Ureter (tissue), 1 donor: ENCODE results near the gene KIAA2012. TPM values are rescaled to one million over a fixed set of nuclear protein-coding genes. Genes with fewer than 3 reads are reported as not detected.

Experiments
- DNase-seq: peaks from one replicate; pipeline ENCODE4 v3.0.0-alpha.2; 2020; ENCODE audit warnings: low spot score
- total RNA-seq: library from RNA; stranded (reverse); gene quantifications from one replicate; pipeline ENCODE4 v1.2.4, GENCODE V29; 2023
- donor health status: DM: yes; HTN: yes; CAD: no.

KIAA2012 gene
- total RNA-seq, 1 donor from 2014 or later = not detected

GRCh38 chr2:202088777-202089176, 15.7 kb downstream of the KIAA2012 start:
- no peak for DNase-seq

DNA sequence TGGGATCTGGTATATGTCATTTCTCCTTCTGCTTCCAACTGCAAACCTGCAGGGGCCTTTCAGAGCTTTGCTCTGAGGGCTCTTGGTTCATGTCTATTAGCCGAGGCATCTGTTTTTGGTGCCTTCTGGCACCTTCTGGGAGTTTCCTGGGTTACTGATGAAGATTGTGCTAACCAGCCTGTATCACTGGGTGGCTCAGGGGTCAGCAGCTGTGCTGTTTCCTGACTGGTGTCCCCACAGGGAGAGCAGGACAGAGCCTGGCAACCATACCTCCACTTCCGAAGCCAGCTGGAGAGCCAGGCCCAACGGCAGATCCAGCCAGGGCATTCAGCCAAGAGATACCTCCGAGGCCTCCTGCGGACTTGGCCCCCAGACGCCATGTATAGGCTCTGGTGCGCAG, 17.5 kb downstream of the KIAA2012 start:
- DNase-seq = no peak

DNA sequence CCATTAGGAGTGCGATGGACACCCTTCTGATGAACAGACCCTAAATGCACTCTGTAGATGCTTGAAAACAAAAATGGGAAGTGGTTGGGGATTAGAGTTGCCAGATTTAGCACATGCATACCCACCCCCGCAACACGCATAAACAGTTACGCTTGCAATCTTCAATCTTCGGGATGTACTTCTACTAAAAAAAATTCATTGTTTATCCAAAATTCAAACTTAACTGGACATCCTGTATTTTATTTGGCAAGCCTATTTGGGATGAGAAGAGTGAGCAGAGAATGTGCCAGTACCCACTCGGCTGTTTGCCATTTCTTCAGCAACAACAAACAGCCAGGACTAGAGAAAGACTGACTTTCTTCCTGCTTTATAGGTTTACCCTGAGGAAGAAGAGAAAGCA, 18.4 kb downstream of the KIAA2012 start:
- DNase-seq = no peak

DNA sequence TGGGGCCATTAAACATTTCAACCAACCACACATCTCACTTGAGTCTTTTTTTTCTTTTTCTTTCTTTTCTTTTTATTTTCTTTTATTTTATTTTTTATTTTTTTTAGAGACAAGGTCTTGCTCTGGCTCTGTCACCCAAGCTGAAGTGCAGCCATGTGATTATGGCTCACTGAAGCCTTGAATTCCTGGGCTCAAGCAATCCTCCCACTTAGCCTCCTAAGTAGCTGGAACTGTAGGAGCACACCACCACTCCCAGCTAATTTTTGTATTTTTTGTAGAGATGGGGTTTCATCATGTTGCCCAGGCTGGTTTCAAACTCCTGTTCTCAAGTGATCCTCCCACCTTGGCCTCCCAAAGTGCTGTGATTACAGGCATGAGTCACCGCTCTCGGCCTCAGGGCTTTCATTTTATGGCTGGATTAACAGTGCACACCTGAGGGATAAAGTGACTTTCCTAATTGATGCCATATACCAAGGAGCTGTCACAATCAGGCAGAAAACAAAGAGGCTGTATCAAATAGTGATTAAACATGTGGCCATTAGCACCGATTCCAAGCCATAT, 21.5 kb downstream of the KIAA2012 start:
- DNase-seq = no peak

GRCh38 chr2:202095235-202095634, 22.2 kb downstream of the KIAA2012 start:
- no peak for DNase-seq

DNA sequence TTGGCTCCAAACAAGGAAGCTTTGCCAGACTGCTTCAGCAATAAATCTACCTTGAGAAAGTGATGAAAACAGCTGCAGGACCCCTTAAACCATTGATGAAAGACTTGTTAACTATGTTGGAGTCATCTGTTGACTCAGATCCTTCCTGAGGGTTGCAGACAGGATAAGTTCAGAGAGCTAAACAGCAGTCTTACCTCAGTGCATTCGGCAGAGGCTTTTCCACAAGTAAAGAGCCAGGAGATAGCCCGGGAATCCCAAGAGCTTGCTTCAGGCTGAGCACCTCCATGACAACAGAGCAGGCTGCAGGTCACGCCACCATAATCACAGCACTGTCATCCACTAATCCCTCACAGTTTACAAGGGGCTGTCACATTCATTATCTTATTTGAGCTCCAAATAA, 23.7 kb downstream of the KIAA2012 start:
- no peak for DNase-seq

GRCh38 chr2:202098291-202098690, 25.2 kb downstream of the KIAA2012 start:
- DNase-seq = no peak

DNA sequence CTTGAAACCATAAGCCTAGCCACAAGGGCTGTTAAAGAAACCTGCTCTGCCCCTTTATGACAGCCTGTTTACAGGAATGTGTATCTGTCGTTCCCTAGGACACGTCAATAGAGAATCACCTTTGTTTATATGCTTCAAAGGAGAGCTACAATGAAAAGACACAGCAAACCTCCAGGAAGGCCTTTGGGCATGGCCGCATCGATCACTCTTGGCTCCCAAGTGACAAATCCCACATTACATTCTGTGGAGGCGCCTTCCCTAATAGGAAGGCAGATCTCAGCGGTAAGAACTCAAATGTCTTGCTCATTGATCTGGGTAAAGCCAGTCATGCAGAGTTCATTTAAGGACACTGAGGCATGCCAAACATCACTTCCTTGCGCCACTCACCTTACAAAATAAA, 26.5 kb downstream of the KIAA2012 start:
- DNase-seq = no peak

DNA sequence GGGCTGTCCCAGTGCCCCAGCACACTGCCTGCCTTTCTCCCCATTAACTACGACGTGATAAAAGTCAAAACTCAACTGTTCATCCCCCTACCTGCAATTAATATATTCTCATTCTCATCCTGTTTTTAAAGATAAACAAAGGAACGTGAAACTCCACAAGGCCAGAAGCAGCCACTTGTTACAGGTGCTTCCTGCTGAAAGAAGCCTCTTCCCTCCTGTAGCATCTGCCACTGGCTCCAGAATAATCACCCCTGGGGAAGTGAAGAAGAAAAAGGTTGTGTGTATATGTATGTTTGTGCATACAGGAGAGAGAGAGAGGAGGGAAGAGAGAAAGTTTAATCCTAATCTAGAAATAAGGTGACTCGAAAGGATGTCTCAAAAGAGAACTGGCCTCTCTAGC, 27.1 kb downstream of the KIAA2012 start:
- no peak for DNase-seq

GRCh38 chr2:202101026-202101579, 28.0 kb downstream of the KIAA2012 start:
- no peak for DNase-seq

DNA sequence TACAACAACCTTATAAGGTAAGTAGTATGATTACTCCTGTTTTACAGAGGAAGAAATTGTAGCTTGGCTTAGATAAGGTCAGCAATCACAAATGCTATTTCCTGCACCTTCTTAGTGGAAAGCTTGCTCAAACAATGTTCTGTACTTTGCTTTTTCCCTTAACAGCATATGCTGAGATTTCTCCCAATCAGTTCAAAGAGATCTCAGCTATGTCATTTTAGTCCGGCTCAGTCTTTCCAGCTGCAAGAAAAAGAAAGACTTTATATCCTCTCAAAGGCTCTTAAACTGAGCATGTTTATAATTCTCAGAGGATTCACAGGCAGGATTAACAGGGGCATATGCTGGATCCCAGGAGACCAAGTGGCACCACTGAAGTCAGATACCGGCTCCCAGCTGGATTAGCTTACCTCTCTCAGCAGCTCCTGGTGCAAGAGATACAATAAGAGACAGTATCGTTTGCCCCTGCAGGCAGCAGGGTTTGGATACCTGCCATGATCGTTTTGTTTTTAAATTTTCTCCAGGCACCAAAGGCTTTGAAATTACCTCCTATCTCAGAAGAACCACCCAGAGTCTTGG, 29.5 kb downstream of the KIAA2012 start:
- no peak for DNase-seq

GRCh38 chr2:202104286-202104870, 31.3 kb downstream of the KIAA2012 start:
- DNase-seq = no peak

DNA sequence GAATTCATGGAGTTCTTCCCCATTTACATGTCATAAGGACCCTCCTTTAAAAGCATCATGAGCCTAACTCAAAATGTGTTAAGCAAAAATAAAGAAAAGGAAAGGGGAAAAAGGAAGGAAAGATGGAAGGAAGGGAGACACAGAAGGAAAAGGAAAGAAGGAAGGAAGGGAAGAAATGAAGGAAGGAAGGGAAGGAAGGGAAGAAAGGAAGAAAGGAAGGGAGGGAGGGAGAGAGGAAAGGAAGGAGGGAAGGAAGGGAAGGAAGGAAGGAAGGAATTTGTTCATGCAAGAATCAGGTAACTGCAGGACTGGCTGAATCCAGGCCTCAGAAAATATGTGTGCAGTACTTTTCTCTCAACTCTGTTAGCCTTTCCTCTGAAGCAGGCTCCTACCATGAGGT, 32.0 kb downstream of the KIAA2012 start:
- no peak for DNase-seq

DNA sequence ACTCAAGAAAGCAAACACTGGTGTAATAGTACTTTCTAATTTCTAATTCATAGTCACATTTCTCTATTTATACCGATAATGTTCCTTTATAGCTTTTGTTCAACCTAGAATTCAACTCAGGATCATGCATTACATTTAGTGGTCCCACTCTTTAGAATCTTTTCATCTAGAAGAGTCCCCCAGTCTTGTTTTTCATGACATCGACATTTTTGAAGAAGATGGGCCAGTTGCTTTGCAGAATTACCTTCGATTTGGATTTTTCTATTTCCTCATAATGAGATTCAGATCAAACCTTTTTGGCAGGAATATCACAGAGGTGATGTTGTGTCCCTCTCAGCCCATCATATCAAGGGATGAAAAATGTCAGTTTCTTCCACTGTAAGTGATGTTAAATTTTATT, 35.3 kb downstream of the KIAA2012 start:
- no peak for DNase-seq

DNA sequence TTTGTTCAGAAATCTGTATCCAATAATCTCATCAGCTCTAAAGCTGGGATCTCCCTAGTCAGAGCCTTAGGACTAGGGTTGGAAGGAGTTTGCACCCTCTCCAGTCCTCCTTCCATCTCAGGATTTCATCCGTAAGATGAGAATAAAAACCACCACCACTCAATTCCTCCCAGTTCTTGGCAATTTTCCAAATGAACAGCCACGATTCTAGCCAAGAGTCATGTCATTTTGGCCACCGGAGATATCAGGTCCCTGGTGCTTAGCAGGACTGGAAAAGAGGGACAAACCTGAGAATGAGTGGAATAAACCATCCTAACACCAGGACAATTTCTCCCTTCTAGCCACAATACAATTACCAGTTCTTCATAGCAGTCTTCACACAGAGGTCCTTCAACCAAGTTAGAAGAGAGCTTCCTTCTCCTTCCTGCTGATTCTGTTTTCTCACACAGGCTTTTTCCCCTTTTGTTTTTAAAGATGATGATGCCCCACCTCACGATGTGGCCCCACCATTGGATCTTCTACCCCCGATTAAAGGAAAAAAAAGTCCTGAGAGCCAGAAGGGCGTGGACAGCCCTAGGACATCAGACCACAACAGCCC, 36.2 kb downstream of the KIAA2012 start:
- no peak for DNase-seq

- no peak for DNase-seq
Observed at GRCh38 chr2:202109737-202110184, 36.7 kb downstream of the KIAA2012 start.

DNA sequence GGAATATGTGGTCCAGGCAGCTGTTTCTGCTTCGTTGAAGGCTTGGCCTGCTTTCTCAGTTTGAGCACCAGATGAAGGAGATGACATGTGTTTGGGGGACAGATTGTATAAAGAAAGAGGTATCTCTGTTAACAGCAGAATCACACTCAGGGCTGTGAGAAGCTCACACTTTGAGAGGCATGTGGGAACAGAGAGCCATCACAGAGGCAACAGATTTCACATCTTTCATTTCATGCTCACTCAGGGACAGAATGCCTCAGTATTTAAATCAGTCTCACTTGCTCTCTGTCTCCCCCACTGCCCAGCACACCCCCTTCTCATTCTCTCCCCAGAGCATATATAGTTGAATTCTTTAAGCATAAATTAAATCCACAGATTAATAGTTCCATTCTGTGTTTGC, 37.4 kb downstream of the KIAA2012 start:
- DNase-seq = no peak

DNA sequence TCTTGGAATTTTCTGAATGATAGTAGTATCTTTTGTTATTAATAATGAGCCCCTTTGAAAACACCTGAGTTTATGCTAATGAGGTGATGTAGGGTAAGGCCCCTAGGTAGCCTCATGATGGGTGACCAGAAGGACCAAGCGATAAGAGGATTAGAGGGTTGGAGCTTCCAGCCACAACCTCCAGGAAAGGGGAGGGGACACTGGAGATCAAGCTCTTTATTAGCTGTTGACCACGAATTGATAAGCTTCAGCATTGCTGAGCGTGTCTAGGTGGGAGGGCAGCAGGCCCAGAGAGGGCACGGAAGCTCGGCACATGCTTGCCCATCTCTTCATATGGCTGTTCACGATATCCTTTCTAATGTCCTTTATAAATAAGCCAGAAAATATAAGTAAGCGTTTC, 39.0 kb downstream of the KIAA2012 start:
- no peak for DNase-seq

DNA sequence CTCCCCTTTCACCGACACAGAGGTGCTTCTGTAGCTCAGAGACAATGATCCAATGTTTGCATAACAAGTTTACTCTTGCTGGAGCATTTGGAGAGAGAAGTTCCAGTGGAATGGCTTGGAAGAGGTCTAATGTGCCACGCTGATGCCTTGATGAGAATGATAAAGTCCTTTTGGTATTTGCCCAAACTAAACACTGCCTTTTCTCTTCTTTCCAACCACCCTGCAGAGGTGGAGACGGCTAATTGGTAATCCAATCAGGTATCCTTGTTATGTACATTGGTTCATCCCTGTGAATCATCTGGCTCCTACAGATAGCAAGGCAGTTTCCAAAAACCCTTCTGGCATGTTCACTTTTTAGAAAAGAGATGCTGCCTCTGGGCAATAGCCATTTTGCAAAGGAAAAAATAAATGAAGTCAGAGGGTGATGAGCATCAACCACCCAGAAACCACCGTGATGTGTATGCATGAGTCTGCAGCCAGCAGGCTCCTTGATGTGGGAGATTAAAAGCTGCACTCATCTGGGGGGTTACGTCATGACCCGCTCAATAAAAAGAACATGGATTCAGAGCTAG, 40.6 kb downstream of the KIAA2012 start:
- DNase-seq = no peak

DNA sequence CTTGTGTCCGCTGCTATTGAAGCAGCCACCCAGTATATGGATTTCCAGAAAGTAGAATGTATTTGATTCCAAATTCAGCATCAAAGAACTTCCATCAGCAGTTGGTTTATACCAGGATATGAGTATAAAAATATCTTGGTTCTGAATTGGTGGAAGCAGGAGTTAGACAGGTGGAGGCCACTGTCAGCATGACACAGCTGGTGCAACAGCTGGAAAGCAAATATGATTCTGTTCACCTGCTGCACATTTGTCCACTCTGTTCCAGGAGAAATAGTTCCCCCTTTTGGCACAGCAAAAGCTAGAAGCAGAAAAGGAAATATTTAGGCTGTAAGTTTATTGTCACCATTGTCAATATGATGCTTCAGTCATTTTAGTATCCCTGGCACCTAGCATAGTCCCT, 41.2 kb downstream of the KIAA2012 start:
- no peak for DNase-seq

DNA sequence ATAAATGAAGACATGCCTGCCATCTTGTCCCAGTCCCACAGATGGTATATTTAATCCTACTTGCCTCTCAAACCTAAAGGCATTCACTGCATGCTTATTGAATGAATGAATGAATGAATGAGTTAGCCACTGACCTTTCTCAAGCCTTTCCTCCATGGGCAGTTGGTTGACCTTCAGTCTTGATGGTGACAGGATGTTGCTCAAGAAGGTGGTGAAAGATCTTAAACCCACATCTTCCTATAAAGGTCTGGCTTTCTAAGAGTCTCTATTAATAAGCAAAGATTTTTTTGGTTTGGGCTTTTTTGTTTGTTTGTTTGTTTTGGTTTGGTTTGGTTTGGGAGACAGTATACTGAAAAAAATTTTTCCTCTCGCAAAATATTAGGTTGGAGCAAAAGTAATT, 41.7 kb downstream of the KIAA2012 start:
- DNase-seq = no peak

- no peak for DNase-seq
Observed at GRCh38 chr2:202115479-202115971, 42.5 kb downstream of the KIAA2012 start.
